Sigmoid colon (tissue), 7 donors: Measurements from ENCODE around the gene NRF1. TPM values are rescaled to one million over a fixed set of nuclear protein-coding genes. Genes with fewer than 3 reads are reported as not detected.

Experiments
- DNase-seq: peaks from one replicate; pipeline ENCODE4 v3.0.0-alpha.2; 2019
- H3K27ac ChIP-seq, 4 donors: fragments of 200-600 bp; sonication (generic); one replicate each; pipeline ENCODE4 v1.5.1; 2016 to 2019; ENCODE audit warnings: mild to moderate bottlenecking in 1 of 4
- H3K27me3 ChIP-seq, 3 donors: fragments of 200-600 bp; sonication (generic); one replicate each; pipeline ENCODE4 v1.5.1; 2019; ENCODE audit warnings: mild to moderate bottlenecking in 1 of 3
- H3K36me3 ChIP-seq, 4 donors: fragments of 200-600 bp; sonication (generic); one replicate each; pipeline ENCODE4 v1.5.1; 2016 to 2019
- H3K4me1 ChIP-seq, 4 donors: fragments of 200-600 bp; sonication (generic); one replicate each; pipeline ENCODE4 v1.5.1; 2017 to 2019
- H3K4me3 ChIP-seq, 4 donors: fragments of 200-600 bp; sonication (generic); one replicate each; pipeline ENCODE4 v1.5.1; 2017 to 2019; ENCODE audit warnings: mild to moderate bottlenecking in 2 of 4, moderate library complexity in 1 of 4
- H3K9me3 ChIP-seq, 4 donors: fragments of 200-600 bp in 3 of 4; sonication (generic) in 3 of 4; one replicate each; pipeline versions ENCODE4 v1.5.1 to v1.6.1; 2013 to 2019
- EP300 ChIP-seq, 4 donors: sonication (generic); formaldehyde crosslinking; IDR thresholded peaks; one replicate each; pipeline ENCODE4 v1.6.1; 2017; ENCODE audit warnings: antibody characterized with exemption in 4 of 4
- POLR2A ChIP-seq, 2 donors: fragments of 450-650 bp; IDR thresholded peaks; one replicate each; pipeline ENCODE4 v1.6.1; 2016; ENCODE audit warnings: antibody characterized with exemption in 2 of 2, mild to moderate bottlenecking in 2 of 2, moderate library complexity in 2 of 2
- POLR2AphosphoS5 ChIP-seq, 4 donors: sonication (generic); formaldehyde crosslinking; IDR thresholded peaks; one replicate each; pipeline ENCODE4 v1.6.1; 2017; ENCODE audit warnings: antibody characterized with exemption in 4 of 4
- WGBS, 2 donors: extraction: QIAGEN DNeasy Blood & Tissue Kit; methylation state at CpG; one replicate each; pipeline ENCODE4 v1.1.7; 2013; 5-methylcytosine and 5-hydroxymethylcytosine counted together
- intact Hi-C: fragments of 100-400 bp; cut with DNase I; formaldehyde crosslinking; loops from one replicate; pipeline ENCODE4 v1.15.1; 2023
- polyA plus RNA-seq, 3 donors: library from polyadenylated mRNA; stranded (reverse); fragments of 200-250 nt; gene quantifications; one replicate each; pipeline ENCODE4 v1.2.3, GENCODE V29; 2013
- total RNA-seq, 4 donors: library from RNA; depleted of rRNA; stranded (reverse); fragments of >200 nt; gene quantifications; one replicate each; pipeline ENCODE4 v1.1.0, GENCODE V29; 2016
- TF ChIP-seq, protein P1 (sequence below), 4 experiments: fragments of 450-650 bp in 3 of 4; fragments of 200-600 bp in 1 of 4; IDR thresholded peaks; one replicate each; pipeline ENCODE4 v1.5.1; 2016 to 2019; ENCODE audit warnings: antibody characterized with exemption in 4 of 4, mild to moderate bottlenecking in 3 of 4, moderate library complexity in 2 of 4
- donor health status: healthy with polysubstance abuse.
- donor health status: Bipolar disorder and iron deficiency.
- donor health status: healthy.

Gene NRF1
- total and polyA plus RNA-seq, 7 donors = 4.8 to 18.1 (median 15.0) TPM

DNA sequence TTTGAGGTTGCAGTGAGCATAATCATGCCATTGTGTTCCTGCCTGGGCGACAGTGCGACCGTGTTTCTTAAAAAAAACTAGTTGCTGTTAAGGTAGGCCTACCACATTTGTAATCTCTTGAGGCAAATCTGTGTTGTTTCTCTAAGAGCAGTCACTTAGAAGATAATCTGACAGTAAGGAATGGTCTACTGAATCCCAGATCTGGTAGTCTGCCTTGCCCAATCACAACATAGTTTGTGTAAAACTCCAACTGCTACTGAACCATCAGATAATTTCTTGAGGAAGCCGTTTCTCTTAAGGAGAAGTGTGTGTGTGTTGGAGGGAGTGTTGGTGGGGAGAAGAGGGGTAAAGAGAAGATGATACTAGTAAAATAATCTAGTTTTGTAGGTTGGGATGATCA, 5.0 kb downstream of the NRF1 start:
- intact Hi-C loops = loop anchor here (10.0 kb wide), 1 partner anchor 392 kb away; the partner anchor contains the start of gene AHCYL2
- Histone ChIP-seq H3K4me3 (no peak overlapping the region), H3K9me3 (no peaks in the 10 kb centered on the region), H3K36me3 (no peaks in the 10 kb centered on the region), H3K4me1 (peaks cover 0 to 54% (median 41%) of the 10 kb centered on the region in 4 donors), H3K27ac (no peak overlapping the region), H3K27me3 (no peaks in the 10 kb centered on the region)
- WGBS, 2 donors = 74 to 83% methylated on average over 4 of the region's 4 CpGs
- no peak for DNase-seq
- no peak for TF ChIP-seq POLR2A (IDR thresholded peaks at IDR 0.05)
- TF ChIP-seq, protein P1, sequence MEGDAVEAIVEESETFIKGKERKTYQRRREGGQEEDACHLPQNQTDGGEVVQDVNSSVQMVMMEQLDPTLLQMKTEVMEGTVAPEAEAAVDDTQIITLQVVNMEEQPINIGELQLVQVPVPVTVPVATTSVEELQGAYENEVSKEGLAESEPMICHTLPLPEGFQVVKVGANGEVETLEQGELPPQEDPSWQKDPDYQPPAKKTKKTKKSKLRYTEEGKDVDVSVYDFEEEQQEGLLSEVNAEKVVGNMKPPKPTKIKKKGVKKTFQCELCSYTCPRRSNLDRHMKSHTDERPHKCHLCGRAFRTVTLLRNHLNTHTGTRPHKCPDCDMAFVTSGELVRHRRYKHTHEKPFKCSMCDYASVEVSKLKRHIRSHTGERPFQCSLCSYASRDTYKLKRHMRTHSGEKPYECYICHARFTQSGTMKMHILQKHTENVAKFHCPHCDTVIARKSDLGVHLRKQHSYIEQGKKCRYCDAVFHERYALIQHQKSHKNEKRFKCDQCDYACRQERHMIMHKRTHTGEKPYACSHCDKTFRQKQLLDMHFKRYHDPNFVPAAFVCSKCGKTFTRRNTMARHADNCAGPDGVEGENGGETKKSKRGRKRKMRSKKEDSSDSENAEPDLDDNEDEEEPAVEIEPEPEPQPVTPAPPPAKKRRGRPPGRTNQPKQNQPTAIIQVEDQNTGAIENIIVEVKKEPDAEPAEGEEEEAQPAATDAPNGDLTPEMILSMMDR (IDR thresholded peaks at IDR 0.05) = no peak
- TF ChIP-seq POLR2AphosphoS5 (IDR thresholded peaks at IDR 0.05) = no peak
- TF ChIP-seq EP300 (IDR thresholded peaks at IDR 0.05) = no peak

DNA sequence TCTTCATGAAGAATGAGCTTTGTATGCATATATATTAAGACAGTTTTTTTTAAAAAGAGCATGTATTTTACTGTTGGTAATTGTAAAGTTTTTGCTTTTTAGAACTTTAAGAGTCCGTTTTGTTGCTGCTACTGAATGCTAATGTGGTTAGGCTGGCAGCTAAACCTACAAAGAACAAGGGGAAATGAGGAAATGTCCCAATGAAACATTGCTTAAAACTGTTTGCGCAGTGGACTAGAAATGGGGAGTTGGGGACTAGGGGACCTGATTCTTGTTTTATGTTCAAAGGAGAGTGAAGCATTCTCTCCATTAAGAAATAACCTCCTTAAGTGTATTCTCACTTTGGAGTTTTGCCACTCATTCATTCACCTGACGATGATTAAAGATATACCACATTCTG, 5.7 kb downstream of the NRF1 start:
- TF ChIP-seq POLR2AphosphoS5 (IDR thresholded peaks at IDR 0.05) = no peak
- no peak for TF ChIP-seq POLR2A (IDR thresholded peaks at IDR 0.05)
- TF ChIP-seq, protein P1 (IDR thresholded peaks at IDR 0.05) = no peak
- no peak for TF ChIP-seq EP300 (IDR thresholded peaks at IDR 0.05)
- intact Hi-C loops = loop anchor here (10.0 kb wide), 1 partner anchor 392 kb away; the partner anchor contains the start of gene AHCYL2
- Histone ChIP-seq H3K36me3 (no peaks in the 10 kb centered on the region), H3K27ac (peak overlapping the region in 1 of 4 donors; percentile 5), H3K4me1 (peaks cover 0 to 54% (median 41%) of the 10 kb centered on the region in 4 donors), H3K4me3 (no peak overlapping the region), H3K27me3 (no peaks in the 10 kb centered on the region), H3K9me3 (no peaks in the 10 kb centered on the region)
- no peak for DNase-seq
- 79 to 91% methylated on average over 3 of the region's 3 CpGs for WGBS, 2 donors

DNA sequence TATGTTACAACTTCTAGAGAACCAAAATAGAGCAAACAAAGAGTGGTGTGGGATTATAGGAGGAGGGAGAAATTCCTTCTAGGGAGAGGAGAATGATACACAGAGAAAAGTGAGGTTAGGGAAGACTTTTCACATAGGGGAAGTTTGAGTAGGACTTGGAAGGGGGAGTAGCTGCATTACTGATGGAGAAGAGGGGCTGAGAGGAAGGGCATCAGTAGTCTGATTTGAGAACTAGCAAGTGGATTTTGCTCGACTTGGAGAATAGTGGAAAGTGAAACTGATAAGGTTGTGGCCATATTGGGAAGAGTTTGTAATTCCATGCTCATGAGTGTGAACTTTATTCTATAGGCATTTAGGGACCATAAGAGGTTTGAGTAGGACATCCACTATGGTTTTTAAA, 6.1 kb downstream of the NRF1 start:
- Histone ChIP-seq H3K36me3 (no peaks in the 10 kb centered on the region), H3K27ac (peak overlapping the region in 1 of 4 donors; percentile 5), H3K4me3 (no peak overlapping the region), H3K9me3 (no peaks in the 10 kb centered on the region), H3K27me3 (no peaks in the 10 kb centered on the region), H3K4me1 (peaks cover 0 to 54% (median 40%) of the 10 kb centered on the region in 4 donors)
- no peak for DNase-seq
- intact Hi-C loops = loop anchor here (10.0 kb wide), 1 partner anchor 393 kb away; the partner anchor contains the start of gene AHCYL2
- WGBS, 2 donors = 40 to 61% methylated on average over 1 of the region's 1 CpG
- TF ChIP-seq EP300 (IDR thresholded peaks at IDR 0.05) (no peak), POLR2AphosphoS5 (IDR thresholded peaks at IDR 0.05) (no peak), POLR2A (IDR thresholded peaks at IDR 0.05) (no peak)
- TF ChIP-seq, protein P1 (IDR thresholded peaks at IDR 0.05) = no peak

DNA sequence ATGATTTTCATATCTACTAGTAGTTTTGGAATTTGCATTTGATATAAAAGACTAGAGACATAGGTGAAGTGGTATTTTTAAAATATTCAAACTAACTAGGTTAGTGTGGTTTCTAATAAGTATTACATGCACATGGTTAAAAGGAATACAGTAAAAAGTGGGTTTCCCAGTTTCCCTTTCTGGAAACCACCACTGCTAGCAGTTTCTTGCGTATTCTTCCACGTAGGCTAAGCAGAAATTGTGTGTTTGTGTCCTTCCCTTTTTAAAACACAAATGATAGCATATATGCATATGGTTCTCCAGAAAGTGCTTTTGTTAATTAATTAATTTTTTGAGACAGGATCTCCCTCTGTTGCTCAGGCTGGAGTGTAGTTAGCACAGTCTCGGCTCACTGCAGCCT, 15.4 kb downstream of the NRF1 start:
- TF ChIP-seq, protein P1 (IDR thresholded peaks at IDR 0.05) = no peak
- TF ChIP-seq EP300 (IDR thresholded peaks at IDR 0.05) (no peak), POLR2AphosphoS5 (IDR thresholded peaks at IDR 0.05) (no peak), POLR2A (IDR thresholded peaks at IDR 0.05) (no peak)
- WGBS, 2 donors = 85 to 94% methylated on average over 3 of the region's 3 CpGs
- Histone ChIP-seq H3K27ac (no peak overlapping the region), H3K4me3 (no peak overlapping the region), H3K9me3 (no peaks in the 10 kb centered on the region), H3K4me1 (no peaks in the 10 kb centered on the region), H3K27me3 (no peaks in the 10 kb centered on the region), H3K36me3 (no peaks in the 10 kb centered on the region)
- DNase-seq = no peak
- intact Hi-C loops = no loop called here

DNA sequence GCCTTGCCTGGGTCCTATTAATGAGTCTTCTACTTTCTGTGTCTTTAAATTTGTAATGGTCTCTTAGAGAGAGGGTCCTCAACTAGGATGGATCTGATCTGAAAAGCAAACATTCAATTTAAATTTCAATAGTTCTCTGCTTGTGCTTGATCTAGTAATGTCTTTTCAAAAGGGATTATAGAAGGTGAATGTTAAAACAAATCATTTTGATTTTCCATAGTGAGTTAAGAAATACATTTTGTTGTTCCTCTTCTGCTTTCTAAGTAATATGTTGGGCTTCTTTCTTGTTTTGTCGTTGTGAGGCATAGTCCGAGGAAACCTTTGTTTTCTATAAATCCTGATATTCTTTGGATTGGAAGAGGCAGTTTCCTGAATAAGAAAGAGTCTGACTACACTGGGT, 18.8 kb downstream of the NRF1 start:
- Histone ChIP-seq H3K4me3 (no peak overlapping the region), H3K27me3 (no peaks in the 10 kb centered on the region), H3K4me1 (peaks cover 0 to 3% (median 0%) of the 10 kb centered on the region in 4 donors), H3K9me3 (no peaks in the 10 kb centered on the region), H3K27ac (no peak overlapping the region), H3K36me3 (no peaks in the 10 kb centered on the region)
- intact Hi-C loops = loop anchor here (10.0 kb wide), 1 partner anchor 266 kb away; no protein-coding TSS in a partner anchor
- WGBS, 2 donors = 74 to 82% methylated on average over 2 of the region's 2 CpGs
- no peak for TF ChIP-seq POLR2AphosphoS5 (IDR thresholded peaks at IDR 0.05)
- TF ChIP-seq POLR2A (IDR thresholded peaks at IDR 0.05) = no peak
- DNase-seq = no peak
